ENCODE data around the gene PARD3B. TPM values are rescaled to one million over a fixed set of nuclear protein-coding genes. Genes with fewer than 3 reads are reported as not detected.

Gene PARD3B
- polyA plus RNA-seq, 1 donor: 14.0 TPM

- Histone ChIP-seq H3K27ac (ENCODE audit: low read length) (no peak overlapping the region), H3K9me3 (ENCODE audit: control insufficient read depth, low read depth, low read length) (no peaks in the 10 kb centered on the region), H3K27me3 (ENCODE audit: control insufficient read depth, insufficient read depth, low read length) (no peaks in the 10 kb centered on the region), H3K4me1 (ENCODE audit: control insufficient read depth, insufficient read depth, low read length) (no peaks in the 10 kb centered on the region), H3K36me3 (ENCODE audit: control insufficient read depth, insufficient read depth, low read length) (no peaks in the 10 kb centered on the region), H3K4me3 (ENCODE audit: low read length) (no peak overlapping the region)
- DNase-seq: no peak
- 100% methylated on average over 1 of the region's 1 CpG for WGBS (ENCODE audit: insufficient coverage, low lambda C conversion rate)
These were observed 388.6 kb downstream of the PARD3B start for GRCh38 chr2:204933735-204934374.

GRCh38 chr2:204944927-204945326 is 399.7 kb downstream of the PARD3B start:
- no CpG with 5 or more reads among the region's 3 CpGs for WGBS (ENCODE audit: insufficient coverage, low lambda C conversion rate)
- Histone ChIP-seq H3K4me1 (ENCODE audit: control insufficient read depth, insufficient read depth, low read length) (peaks cover 13% of the 10 kb centered on the region), H3K27me3 (ENCODE audit: control insufficient read depth, insufficient read depth, low read length) (no peaks in the 10 kb centered on the region), H3K27ac (ENCODE audit: low read length) (peak overlapping the region; percentile 47), H3K4me3 (ENCODE audit: low read length) (no peak overlapping the region), H3K36me3 (ENCODE audit: control insufficient read depth, insufficient read depth, low read length) (no peaks in the 10 kb centered on the region), H3K9me3 (ENCODE audit: control insufficient read depth, low read depth, low read length) (peaks cover 16% of the 10 kb centered on the region)
- DNase-seq: no peak

DNA sequence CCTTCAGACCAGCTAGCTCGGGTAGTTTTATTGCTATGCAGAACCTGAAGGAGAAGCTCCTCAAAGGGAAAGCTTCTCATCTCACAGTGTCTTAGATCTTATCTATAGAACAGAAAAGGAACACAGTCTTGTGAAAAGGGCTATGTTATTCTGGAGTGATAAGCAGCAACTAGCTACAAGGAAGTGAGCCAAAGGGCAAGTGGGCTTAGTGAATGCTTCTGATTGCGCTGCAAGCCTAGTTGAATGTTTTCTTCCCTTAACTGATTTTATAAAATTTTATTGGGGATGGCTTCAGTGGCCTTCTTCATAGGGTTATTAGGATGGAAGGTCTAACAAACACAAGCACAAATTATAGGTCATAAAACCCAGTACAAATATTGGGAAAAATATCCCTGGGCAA is 400.1 kb downstream of the PARD3B start:
- DNase-seq: peak in 1 of 2 donors; percentile 18
- no peaks in the 10 kb centered on the region for H3K27me3 ChIP-seq (ENCODE audit: control insufficient read depth, insufficient read depth, low read length)
- no peak overlapping the region for H3K4me3 ChIP-seq (ENCODE audit: low read length)
- no peaks in the 10 kb centered on the region for H3K36me3 ChIP-seq (ENCODE audit: control insufficient read depth, insufficient read depth, low read length)
- H3K4me1 ChIP-seq (ENCODE audit: control insufficient read depth, insufficient read depth, low read length): peaks cover 13% of the 10 kb centered on the region
- H3K27ac ChIP-seq (ENCODE audit: low read length): peak overlapping the region; percentile 47
- WGBS (ENCODE audit: insufficient coverage, low lambda C conversion rate): no CpG with 5 or more reads among the region's 2 CpGs
- peaks cover 16% of the 10 kb centered on the region for H3K9me3 ChIP-seq (ENCODE audit: control insufficient read depth, low read depth, low read length)

- DNase-seq: peak in 1 of 2 donors; percentile 10
- H3K4me3 ChIP-seq (ENCODE audit: low read length): no peak overlapping the region
- WGBS (ENCODE audit: insufficient coverage, low lambda C conversion rate): no CpG with 5 or more reads among the region's 2 CpGs
- H3K4me1 ChIP-seq (ENCODE audit: control insufficient read depth, insufficient read depth, low read length): peaks cover 13% of the 10 kb centered on the region
- H3K36me3 ChIP-seq (ENCODE audit: control insufficient read depth, insufficient read depth, low read length): no peaks in the 10 kb centered on the region
- no peak overlapping the region for H3K27ac ChIP-seq (ENCODE audit: low read length)
- H3K27me3 ChIP-seq (ENCODE audit: control insufficient read depth, insufficient read depth, low read length): no peaks in the 10 kb centered on the region
- peaks cover 16% of the 10 kb centered on the region for H3K9me3 ChIP-seq (ENCODE audit: control insufficient read depth, low read depth, low read length)
These were observed 401.6 kb downstream of the PARD3B start for GRCh38 chr2:204946892-204947291.

DNA sequence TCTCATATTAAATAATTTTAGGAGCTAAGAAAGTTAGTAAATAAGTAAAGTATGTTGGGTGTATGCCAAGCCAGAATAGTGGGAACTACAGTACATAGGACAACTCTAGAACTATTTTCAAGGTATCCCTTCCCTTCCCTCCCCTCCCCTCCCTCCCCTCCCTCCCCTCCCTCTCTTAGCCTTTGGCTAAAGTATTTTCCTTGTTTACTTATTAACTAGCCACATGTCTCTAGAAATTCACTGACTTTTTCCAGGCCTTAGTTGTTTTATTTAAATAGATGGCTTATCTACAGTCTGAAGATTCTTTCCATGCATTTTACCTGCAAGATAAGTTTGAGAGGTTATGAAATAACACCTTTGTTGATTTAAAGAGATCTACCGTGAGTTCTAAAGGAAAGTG is 402.1 kb downstream of the PARD3B start:
- H3K36me3 ChIP-seq (ENCODE audit: control insufficient read depth, insufficient read depth, low read length): no peaks in the 10 kb centered on the region
- no peaks in the 10 kb centered on the region for H3K27me3 ChIP-seq (ENCODE audit: control insufficient read depth, insufficient read depth, low read length)
- H3K27ac ChIP-seq (ENCODE audit: low read length): no peak overlapping the region
- H3K4me3 ChIP-seq (ENCODE audit: low read length): no peak overlapping the region
- DNase-seq: peak in 1 of 2 donors; percentile 35
- WGBS (ENCODE audit: insufficient coverage, low lambda C conversion rate): 17% methylated on average over 1 of the region's 1 CpG
- peaks cover 16% of the 10 kb centered on the region for H3K9me3 ChIP-seq (ENCODE audit: control insufficient read depth, low read depth, low read length)
- peaks cover 13% of the 10 kb centered on the region for H3K4me1 ChIP-seq (ENCODE audit: control insufficient read depth, insufficient read depth, low read length)

- peaks cover 13% of the 10 kb centered on the region for H3K4me1 ChIP-seq (ENCODE audit: control insufficient read depth, insufficient read depth, low read length)
- H3K36me3 ChIP-seq (ENCODE audit: control insufficient read depth, insufficient read depth, low read length): no peaks in the 10 kb centered on the region
- peaks cover 16% of the 10 kb centered on the region for H3K9me3 ChIP-seq (ENCODE audit: control insufficient read depth, low read depth, low read length)
- WGBS (ENCODE audit: insufficient coverage, low lambda C conversion rate): no CpG with 5 or more reads among the region's 3 CpGs
- no peak for DNase-seq
- no peak overlapping the region for H3K4me3 ChIP-seq (ENCODE audit: low read length)
- H3K27me3 ChIP-seq (ENCODE audit: control insufficient read depth, insufficient read depth, low read length): no peaks in the 10 kb centered on the region
- peak overlapping the region; percentile 21 for H3K27ac ChIP-seq (ENCODE audit: low read length)
These were observed 402.9 kb downstream of the PARD3B start for GRCh38 chr2:204948024-204948763.

DNA sequence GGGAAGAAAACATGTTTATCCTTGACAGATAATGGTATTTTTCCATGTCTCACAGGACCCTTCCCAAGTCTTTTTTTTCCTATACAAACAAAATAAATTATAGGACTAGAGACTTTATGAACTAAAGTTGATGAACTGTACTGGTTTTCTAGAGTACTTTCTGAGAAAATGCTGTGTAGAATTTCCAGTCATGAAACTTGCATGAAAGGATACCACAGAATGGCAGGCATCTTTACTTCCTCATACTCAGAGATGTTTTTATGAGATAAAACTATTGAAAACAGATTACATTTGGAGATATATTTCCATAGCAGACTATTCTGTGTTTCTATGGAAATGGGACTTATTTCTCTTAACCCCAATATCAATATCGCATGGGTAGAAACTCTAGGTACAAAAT is 403.5 kb downstream of the PARD3B start:
- 100% methylated on average over 1 of the region's 1 CpG for WGBS (ENCODE audit: insufficient coverage, low lambda C conversion rate)

DNA sequence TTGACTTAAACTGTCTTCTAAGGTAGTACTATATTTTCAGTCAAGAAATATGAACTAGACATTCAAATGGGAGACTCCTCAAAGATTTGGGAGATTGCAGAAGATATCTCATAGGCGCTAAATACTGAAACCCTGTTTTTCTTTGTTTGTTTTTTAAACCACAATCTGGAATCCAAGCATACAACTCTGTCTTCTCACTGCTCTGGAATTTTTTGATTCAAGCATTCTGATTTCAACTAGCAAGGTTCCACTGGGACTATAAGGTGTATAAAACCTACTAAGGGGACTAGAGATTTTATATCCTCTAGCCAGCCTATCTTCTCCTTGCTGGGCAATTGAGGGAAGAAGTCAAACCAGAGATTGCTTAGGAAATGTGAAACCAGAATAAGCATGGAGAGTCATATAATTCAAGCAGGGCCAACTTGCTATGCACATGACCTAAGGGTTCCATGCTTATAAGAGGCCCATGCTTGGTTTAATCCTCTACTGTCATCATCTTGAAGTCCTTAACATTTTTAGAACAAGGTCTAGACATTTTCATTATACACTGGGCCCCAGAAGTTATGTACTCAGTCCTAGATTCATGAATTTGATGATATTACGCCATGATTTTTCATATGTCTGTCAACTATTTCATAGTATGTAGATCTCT is 405.5 kb downstream of the PARD3B start:
- Histone ChIP-seq H3K36me3 (ENCODE audit: control insufficient read depth, insufficient read depth, low read length) (no peaks in the 10 kb centered on the region), H3K4me3 (ENCODE audit: low read length) (no peak overlapping the region), H3K9me3 (ENCODE audit: control insufficient read depth, low read depth, low read length) (no peaks in the 10 kb centered on the region), H3K27me3 (ENCODE audit: control insufficient read depth, insufficient read depth, low read length) (no peaks in the 10 kb centered on the region), H3K27ac (ENCODE audit: low read length) (no peak overlapping the region), H3K4me1 (ENCODE audit: control insufficient read depth, insufficient read depth, low read length) (peaks cover 9% of the 10 kb centered on the region)
- DNase-seq: no peak
- 100% methylated on average over 1 of the region's 2 CpGs for WGBS (ENCODE audit: insufficient coverage, low lambda C conversion rate)

More for the DNA sequence above, 403.5 kb downstream of the PARD3B start:
- DNase-seq: no peak
- no peak overlapping the region for H3K4me3 ChIP-seq (ENCODE audit: low read length)
- H3K27me3 ChIP-seq (ENCODE audit: control insufficient read depth, insufficient read depth, low read length): no peaks in the 10 kb centered on the region
- no peak overlapping the region for H3K27ac ChIP-seq (ENCODE audit: low read length)
- H3K4me1 ChIP-seq (ENCODE audit: control insufficient read depth, insufficient read depth, low read length): peaks cover 13% of the 10 kb centered on the region
- H3K9me3 ChIP-seq (ENCODE audit: control insufficient read depth, low read depth, low read length): peaks cover 13% of the 10 kb centered on the region
- H3K36me3 ChIP-seq (ENCODE audit: control insufficient read depth, insufficient read depth, low read length): no peaks in the 10 kb centered on the region

DNA sequence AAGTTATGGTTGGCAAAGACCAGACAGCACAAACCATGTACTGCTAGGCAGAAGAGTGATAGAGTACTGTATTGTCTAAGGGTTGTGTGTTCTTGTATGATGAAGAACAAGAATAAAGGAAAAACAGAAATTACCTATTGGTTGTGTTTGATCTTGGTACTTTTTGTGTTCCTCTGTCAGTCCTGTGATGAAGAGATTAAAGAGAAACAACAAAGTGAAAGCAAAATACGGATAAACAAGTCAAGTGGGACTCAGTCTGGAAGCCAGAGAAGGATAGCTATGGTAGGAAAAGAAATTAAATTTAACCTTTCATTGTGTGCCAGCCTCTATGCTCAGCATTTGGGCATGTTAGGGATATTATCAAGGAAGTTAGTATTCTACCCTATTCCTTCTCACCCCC is 413.1 kb downstream of the PARD3B start:
- H3K36me3 ChIP-seq (ENCODE audit: control insufficient read depth, insufficient read depth, low read length): no peaks in the 10 kb centered on the region
- no peak overlapping the region for H3K27ac ChIP-seq (ENCODE audit: low read length)
- H3K4me1 ChIP-seq (ENCODE audit: control insufficient read depth, insufficient read depth, low read length): no peaks in the 10 kb centered on the region
- WGBS (ENCODE audit: insufficient coverage, low lambda C conversion rate): 100% methylated on average over 1 of the region's 1 CpG
- no peak overlapping the region for H3K4me3 ChIP-seq (ENCODE audit: low read length)
- no peak for DNase-seq
- H3K9me3 ChIP-seq (ENCODE audit: control insufficient read depth, low read depth, low read length): no peaks in the 10 kb centered on the region
- H3K27me3 ChIP-seq (ENCODE audit: control insufficient read depth, insufficient read depth, low read length): no peaks in the 10 kb centered on the region

DNA sequence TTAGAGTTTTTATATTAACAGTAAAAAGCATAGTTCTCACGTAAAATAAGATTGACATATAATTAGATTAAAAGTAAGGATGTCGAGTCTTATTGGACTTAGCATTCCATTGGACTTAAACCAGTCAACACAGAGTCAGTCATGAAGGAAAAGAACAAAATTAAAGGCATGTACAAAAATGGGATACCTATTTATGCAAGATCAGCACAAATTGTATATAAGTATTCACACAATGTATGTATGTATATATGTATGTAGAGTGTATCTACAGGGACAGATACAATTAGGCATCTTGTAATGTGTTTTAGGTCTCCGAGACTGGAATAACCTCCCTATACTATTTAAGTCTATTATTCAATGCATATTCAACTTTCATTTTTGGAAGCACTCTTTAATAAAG is 419.1 kb downstream of the PARD3B start:
- DNase-seq: no peak
- Histone ChIP-seq H3K4me3 (ENCODE audit: low read length) (no peak overlapping the region), H3K9me3 (ENCODE audit: control insufficient read depth, low read depth, low read length) (no peaks in the 10 kb centered on the region), H3K27ac (ENCODE audit: low read length) (no peak overlapping the region), H3K27me3 (ENCODE audit: control insufficient read depth, insufficient read depth, low read length) (no peaks in the 10 kb centered on the region), H3K36me3 (ENCODE audit: control insufficient read depth, insufficient read depth, low read length) (no peaks in the 10 kb centered on the region), H3K4me1 (ENCODE audit: control insufficient read depth, insufficient read depth, low read length) (no peaks in the 10 kb centered on the region)
- WGBS (ENCODE audit: insufficient coverage, low lambda C conversion rate): 100% methylated on average over 1 of the region's 3 CpGs

Measured in large intestine (tissue), 3 donors.